ENCODE results near the gene PTPRN. TPM values are rescaled to one million over a fixed set of nuclear protein-coding genes. Genes with fewer than 3 reads are reported as not detected.

PTPRN gene
- total RNA-seq, 2 donors from 2014 or later = 0.44 to 1.1 TPM

DNA sequence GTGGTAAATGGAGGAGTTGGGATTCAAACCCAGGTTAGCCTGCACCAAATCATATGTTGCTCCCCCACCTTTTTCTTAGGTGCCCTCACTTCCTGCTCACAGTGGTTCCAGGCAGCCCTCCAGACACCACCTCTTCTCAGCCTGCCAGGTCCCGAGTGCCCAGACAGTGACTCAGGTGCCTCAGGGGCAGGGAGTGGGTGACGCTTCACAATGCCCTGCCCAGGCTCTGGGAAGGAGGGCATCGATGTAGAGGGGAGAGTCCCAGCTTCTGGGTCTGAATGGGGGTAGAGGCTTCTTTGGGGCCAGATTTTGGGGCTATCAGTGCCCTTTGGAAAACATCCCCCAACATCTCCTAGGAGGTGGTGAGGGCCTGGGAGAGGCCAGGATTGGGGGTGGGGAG, 35.3 kb downstream of the PTPRN start:
- H3K27ac Mint-ChIP-seq = peak overlapping the region; percentile 94
- Histone ChIP-seq H3K27ac (ENCODE audit: low read depth, low read length) (peak overlapping the region; percentile 66), H3K9me3 (ENCODE audit: control insufficient read depth, low read length) (no peaks in the 10 kb centered on the region), H3K9ac (ENCODE audit: extremely low read depth, low read length, poor library complexity, severe bottlenecking) (peak overlapping the region; percentile 29), H3K36me3 (ENCODE audit: control insufficient read depth, insufficient read depth, low read length) (no peaks in the 10 kb centered on the region), H3K4me1 (ENCODE audit: control insufficient read depth, insufficient read depth, low read length) (peaks cover 17% of the 10 kb centered on the region), H3K27me3 (ENCODE audit: control insufficient read depth, insufficient read depth, low read length, poor library complexity, severe bottlenecking) (peaks cover 7% of the 10 kb centered on the region), H3K4me3 (ENCODE audit: low read length) (no peak overlapping the region)
- 91% methylated on average over 3 of the region's 3 CpGs; no CpG with 5 or more reads in 1 of the 2 experiments for WGBS, 2 experiments (ENCODE audit: insufficient coverage in 1 of 2, insufficient read length in 1 of 2)
- no peak for TF ChIP-seq CTCF (conservative IDR thresholded peaks at IDR 0.05)
- no peaks in the 10 kb centered on the region for H3K36me3 Mint-ChIP-seq (ENCODE audit: low read depth)
- no peaks in the 10 kb centered on the region for H3K9me3 Mint-ChIP-seq
- H3K27me3 Mint-ChIP-seq (ENCODE audit: insufficient read depth) = peaks cover 28% of the 10 kb centered on the region
- DNase-seq = no peak
- peaks cover 25% of the 10 kb centered on the region for H3K4me1 Mint-ChIP-seq
- H3K4me3 Mint-ChIP-seq = no peak overlapping the region

DNA sequence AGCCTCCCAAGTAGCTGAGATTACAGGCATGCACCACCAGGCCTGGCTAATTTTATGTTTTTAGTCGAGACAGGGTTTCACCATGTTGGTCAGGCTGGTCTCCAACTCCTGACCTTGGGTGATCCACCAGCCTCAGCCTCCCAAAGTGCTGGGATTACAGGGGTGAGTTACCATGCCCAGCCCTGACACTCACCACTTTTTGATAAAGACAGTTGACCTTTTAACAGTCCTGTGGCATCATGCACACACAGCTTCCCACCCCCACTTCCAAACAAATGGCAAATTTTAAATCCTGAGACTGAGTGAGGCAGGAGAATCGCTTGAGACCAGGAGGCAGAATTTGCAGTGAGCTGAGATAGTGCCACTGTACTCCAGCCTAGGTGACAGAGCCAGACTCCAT, 36.2 kb downstream of the PTPRN start:
- Histone ChIP-seq H3K27ac (ENCODE audit: low read depth, low read length) (no peak overlapping the region), H3K9me3 (ENCODE audit: control insufficient read depth, low read length) (no peaks in the 10 kb centered on the region), H3K27me3 (ENCODE audit: control insufficient read depth, insufficient read depth, low read length, poor library complexity, severe bottlenecking) (peaks cover 7% of the 10 kb centered on the region), H3K4me3 (ENCODE audit: low read length) (no peak overlapping the region), H3K36me3 (ENCODE audit: control insufficient read depth, insufficient read depth, low read length) (no peaks in the 10 kb centered on the region), H3K4me1 (ENCODE audit: control insufficient read depth, insufficient read depth, low read length) (peaks cover 11% of the 10 kb centered on the region), H3K9ac (ENCODE audit: extremely low read depth, low read length, poor library complexity, severe bottlenecking) (no peak overlapping the region)
- TF ChIP-seq CTCF (conservative IDR thresholded peaks at IDR 0.05) = no peak
- Mint-ChIP-seq H3K4me3 (no peak overlapping the region), H3K27me3 (ENCODE audit: insufficient read depth) (peaks cover 29% of the 10 kb centered on the region), H3K4me1 (peaks cover 16% of the 10 kb centered on the region), H3K9me3 (no peaks in the 10 kb centered on the region), H3K27ac (no peak overlapping the region), H3K36me3 (ENCODE audit: low read depth) (no peaks in the 10 kb centered on the region)
- WGBS, 2 experiments (ENCODE audit: insufficient coverage in 1 of 2, insufficient read length in 1 of 2) = 81 to 100% methylated on average over 1 to 2 of the region's 2 CpGs
- DNase-seq = no peak

DNA sequence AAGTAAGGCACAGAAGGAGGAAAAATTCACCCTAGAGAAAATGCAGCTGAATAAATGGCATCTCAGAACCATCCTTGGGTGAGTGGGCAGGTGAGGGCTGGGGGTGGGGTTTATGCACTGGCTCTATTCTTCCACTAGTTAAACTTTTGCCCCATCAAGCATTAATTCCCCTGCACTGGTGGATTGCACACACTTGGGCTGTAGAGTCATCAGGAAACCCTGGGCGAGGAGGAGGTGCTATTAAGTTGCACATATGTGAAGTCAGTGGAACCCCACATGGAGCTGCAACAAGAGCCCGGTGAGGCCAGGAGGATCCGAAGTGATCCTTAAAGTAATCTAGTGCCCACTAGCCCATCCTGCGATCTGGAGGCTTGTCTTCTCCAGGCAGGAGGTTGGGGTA, 36.8 kb downstream of the PTPRN start:
- TF ChIP-seq CTCF (conservative IDR thresholded peaks at IDR 0.05) = no peak
- H3K27ac Mint-ChIP-seq = no peak overlapping the region
- no peaks in the 10 kb centered on the region for H3K36me3 Mint-ChIP-seq (ENCODE audit: low read depth)
- WGBS, 2 experiments (ENCODE audit: insufficient coverage in 1 of 2, insufficient read length in 1 of 2) = 91 to 96% methylated on average over 3 to 4 of the region's 4 CpGs
- no peak overlapping the region for H3K9ac ChIP-seq (ENCODE audit: extremely low read depth, low read length, poor library complexity, severe bottlenecking)
- no peaks in the 10 kb centered on the region for H3K36me3 ChIP-seq (ENCODE audit: control insufficient read depth, insufficient read depth, low read length)
- no peaks in the 10 kb centered on the region for H3K9me3 ChIP-seq (ENCODE audit: control insufficient read depth, low read length)
- DNase-seq = no peak
- no peak overlapping the region for H3K27ac ChIP-seq (ENCODE audit: low read depth, low read length)
- peaks cover 7% of the 10 kb centered on the region for H3K27me3 ChIP-seq (ENCODE audit: control insufficient read depth, insufficient read depth, low read length, poor library complexity, severe bottlenecking)
- H3K4me1 ChIP-seq (ENCODE audit: control insufficient read depth, insufficient read depth, low read length) = peaks cover 8% of the 10 kb centered on the region
- H3K4me3 Mint-ChIP-seq = no peak overlapping the region
- H3K9me3 Mint-ChIP-seq = no peaks in the 10 kb centered on the region
- H3K27me3 Mint-ChIP-seq (ENCODE audit: insufficient read depth) = peaks cover 29% of the 10 kb centered on the region
- H3K4me3 ChIP-seq (ENCODE audit: low read length) = no peak overlapping the region
- peaks cover 11% of the 10 kb centered on the region for H3K4me1 Mint-ChIP-seq

All from endodermal cell (in vitro differentiated cells).